GM18498 (cell line): Measurements from ENCODE around the gene SLC6A20.

Source experiments
- ATAC-seq: cut with Tn5 transposase; IDR thresholded peaks from one replicate; pipeline ENCODE4 v1.9.1; 2021; ENCODE audit warnings: mild to moderate bottlenecking, moderate library complexity; ENCODE audit not compliant: unreplicated experiment

The SLC6A20 gene

DNA sequence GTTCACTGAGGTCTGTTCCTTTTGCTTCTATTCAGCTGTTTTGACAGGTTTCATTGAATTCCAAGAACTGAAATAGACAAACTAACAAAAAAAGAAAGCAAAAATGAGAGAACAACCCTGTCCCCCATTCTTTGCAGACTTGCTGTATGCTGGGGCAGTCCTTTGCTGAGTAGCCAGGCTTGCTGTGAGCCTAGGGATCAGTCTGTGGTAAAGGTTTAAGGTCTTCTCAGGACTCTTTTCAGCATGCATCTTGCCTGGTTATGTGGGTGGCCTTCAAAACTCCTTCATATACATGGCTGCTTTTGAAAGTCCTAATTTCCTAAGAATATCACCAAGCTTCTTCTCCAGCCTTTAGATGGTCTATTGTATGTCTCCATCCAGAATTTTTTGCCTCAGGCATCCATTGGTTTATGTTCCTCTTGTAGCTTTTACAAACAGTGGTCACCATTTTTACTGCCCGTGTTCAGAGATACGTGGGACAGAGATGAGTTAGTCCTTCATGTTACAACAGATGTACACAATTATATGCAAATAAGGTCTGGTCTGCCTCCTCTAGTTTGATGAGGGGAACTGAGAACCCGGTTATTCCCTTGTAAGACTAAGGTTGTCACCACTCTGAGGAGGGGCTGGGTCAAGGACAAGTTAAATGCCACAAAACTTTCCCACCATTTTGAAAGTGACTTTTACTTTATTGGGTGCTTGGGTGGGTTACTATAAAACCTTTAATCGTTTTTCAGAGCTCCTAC, 65.8 kb downstream of the SLC6A20 start:
- no peak for ATAC-seq

DNA sequence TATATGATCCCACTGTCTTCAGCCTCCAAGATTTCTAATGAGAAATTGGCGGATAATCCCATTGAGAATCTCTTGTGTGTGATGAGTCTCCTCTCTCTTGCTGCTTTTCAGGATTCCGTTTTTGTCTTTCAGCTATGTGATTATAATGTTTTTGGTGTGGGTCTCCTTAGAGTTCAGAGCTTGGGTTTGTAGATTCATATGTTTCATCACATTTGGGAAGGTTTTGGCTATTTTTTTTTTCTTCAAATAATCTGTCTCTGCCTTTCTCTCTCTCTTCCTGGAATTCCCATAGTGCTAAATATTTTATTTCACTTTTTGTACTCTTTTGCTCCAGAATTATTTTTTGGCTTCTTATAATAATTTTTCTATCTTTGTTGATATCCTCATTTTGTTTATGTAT, 66.7 kb downstream of the SLC6A20 start:
- ATAC-seq: no peak

DNA sequence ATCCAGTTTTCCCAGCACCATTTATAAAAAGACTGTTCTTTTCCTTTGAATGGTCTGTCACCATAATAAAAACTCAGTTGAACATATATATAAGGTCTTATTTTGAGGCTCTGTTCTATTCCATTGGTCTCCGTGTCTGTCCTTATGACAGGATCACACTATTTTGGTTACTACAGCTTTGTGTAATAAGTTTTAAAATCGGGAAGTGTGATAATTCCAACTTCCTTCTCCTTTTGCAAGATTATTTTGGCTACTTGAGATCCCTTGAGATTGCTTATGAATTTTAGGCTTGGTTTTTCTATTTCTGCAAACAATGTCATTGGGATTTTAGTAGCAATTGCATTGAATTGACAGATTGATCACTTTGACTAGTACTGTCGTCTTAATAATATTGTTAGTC, 71.4 kb downstream of the SLC6A20 start:
- ATAC-seq: no peak

DNA sequence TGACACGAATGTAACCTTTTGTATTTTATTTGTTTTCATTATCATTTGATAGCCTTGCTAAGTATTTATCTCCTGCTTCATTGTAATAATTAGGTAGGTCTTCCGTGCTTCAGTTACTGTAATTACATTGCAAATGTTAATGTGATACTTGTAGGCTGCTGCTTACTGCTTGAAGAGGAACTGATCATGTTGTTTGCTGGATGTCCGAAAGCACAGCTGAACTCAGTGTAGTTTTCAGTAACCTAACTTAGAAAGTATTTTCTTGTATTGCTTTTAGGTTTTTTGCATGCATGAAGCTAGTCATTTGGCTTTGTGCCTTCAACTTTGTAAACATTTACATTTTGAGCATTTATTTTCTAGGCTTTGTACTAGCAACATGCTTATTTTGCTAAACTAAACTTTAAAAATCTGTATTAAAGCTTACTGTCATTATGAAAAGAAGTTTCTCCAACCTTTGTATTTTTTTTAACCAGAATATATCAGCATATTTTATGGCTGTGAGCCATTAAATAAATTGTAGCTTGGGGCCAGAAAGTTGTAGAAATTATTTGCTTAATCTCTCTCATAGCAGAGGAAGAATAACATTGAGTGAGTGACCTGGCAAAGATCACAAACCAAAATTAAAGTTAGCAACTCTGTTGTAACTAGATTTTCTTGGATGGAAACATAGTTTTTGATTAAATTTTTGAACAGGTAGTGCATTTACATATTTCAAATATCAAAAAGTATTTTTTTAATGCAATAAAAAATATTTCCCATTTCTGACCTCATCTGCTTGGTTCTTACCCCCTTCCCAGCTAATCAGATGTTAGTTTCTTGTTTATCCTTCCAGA, 76.5 kb downstream of the SLC6A20 start:
- ATAC-seq: no peak

DNA sequence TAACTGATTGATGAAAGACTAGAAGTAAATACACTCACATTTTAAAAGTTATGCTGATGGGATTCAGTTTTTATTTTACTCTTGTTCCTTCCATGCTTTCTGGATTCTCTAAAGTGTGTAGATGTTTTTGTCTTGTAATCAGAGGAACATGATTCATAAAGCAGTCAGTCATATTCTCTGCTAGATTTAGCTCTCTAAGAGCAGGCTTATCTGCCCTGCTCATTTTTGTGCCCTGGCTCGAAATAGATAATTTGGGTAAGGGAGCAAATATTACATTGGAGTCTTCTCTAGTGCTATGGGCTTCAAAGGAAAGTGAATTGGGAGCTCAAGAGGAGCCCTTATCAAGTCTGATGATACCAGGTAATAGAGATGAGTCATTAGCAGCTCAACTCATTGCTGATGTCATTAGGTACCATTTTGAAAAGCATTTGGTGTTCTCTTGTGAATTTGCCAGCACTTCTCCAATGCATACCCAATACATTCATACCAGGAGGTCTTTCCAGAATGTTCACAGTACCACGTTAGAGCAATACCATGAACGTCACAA, 79.5 kb downstream of the SLC6A20 start:
- no peak for ATAC-seq

DNA sequence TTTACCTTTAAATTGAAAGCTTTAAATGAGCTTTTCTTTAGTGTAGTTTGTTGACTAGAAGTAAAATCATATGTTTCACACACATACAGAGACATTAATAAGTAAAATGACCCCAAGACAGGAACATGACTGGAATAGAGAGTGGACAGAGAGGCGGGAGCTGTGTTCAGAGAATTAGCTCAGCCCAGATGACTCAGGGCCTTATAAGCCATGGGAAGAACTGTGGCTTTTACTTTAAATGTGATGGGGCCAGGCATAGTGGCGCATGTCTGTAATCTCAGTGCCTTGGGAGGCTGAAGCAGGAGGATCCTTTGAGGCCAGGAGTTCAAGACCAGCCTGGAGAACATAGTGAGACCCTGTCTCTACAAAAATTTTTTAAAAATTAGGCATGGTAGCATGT, 80.4 kb downstream of the SLC6A20 start:
- ATAC-seq: no peak

DNA sequence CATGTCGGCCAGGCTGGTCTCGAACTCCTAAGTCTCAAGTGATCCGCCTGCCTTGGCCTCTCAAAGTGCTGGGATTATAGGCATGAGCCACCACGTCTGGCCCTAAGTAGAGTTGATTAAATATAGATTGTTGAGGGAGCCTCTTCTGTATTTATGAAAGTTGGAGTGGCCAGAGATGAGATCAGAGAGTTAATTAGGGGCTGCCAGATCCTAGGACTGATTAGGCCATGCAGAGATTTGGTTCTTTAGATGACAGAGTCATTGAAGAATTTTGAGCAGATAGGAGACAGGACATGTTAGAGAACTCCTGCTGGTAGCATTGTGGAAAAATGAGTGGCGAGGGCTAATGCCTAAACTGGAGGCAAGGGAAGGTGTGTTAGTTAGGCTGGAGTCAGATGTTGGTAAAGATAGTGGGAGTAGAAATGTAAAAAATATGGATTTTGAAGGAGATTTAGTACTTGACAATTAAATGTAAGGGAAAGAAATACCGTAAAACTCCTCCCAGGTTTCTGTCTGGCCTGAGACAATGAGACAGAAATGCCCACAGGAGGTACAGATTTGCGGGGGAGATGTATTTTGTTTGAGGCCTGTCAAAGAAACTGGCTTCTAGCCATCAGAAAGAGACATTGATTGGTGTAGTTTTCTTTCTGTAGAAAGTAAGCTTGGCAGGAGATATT, 83.8 kb downstream of the SLC6A20 start:
- ATAC-seq: no peak

DNA sequence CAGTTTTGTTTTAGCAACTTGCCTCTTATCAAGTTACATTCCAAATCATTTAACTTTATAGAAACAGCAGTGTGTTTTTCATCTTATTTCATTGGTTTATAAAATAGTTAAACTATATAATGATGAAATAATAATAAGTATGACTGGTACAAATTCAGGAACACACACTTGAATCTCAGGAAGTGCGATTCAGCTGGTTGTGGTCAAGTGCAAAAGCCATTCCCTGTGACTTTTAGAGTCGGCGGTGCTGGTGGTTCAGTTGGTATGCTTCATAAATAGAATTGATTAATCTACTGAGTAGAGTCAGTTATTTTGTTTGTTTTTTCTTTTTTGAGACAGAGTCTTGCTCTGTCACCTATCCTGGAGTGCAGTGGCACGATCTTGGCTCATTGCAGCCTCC, 84.4 kb downstream of the SLC6A20 start:
- no peak for ATAC-seq

DNA sequence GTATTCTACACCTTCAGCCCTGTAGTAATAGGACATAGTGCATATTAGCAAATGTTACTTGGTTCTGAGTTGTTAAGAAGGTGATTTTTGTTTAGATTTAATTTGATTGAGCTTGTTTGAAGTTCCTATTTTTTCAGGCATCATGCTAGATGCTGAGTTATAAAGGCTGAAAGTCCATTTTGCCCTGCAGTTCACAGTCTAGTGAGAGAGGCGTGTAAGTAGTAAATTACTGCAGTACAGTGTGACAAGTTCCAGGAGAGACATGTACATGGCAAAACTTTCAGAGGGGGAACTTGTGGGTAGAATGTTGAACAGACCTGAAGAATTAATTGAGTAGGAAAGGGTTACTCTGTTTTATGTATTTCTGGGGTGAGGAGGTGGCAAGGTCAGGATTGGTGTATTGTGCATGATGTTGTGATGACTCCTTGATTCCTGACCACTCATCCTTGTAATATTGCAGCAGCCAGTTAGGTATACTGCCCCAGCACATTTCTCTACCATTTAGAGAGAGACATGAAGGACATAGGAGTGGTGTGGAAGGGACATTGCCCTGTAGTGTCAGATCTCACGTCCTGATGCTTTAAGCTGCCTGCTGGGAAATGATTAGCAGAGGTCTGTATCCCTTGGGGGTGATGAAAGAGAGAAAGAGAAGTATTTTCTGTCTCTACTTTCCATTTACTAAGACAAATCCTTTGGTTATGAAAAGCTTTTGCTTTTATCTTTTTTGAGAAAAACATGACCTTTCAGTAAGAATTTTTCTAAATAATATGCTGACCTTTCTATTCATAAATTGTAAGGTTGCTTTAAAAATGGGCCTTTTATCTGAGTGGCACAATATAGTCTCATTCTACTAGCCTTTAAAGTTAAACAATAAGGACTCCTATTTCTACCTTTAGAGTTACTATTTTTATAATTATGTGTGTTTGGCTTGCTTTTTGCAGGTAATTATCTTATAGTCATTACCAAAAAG, 90.2 kb downstream of the SLC6A20 start:
- ATAC-seq: no peak
